HCT116 (cell line): ENCODE measurements around the gene ANKRD13B. TPM values are rescaled to one million over a fixed set of nuclear protein-coding genes. Genes with fewer than 3 reads are reported as not detected.
A peak's percentile ranks its signal among the peaks of the same experiment; 100 is the strongest.

Experiments
- ATAC-seq: fragments of 200-7000 bp; cut with Tn5 transposase; 2 replicates; pipeline ENCODE4 v1.9.1; 2020; ENCODE audit warnings: mild to moderate bottlenecking, moderate library complexity
- BruUV-seq: library from RNA; stranded (reverse); fragments of 400-500 nt; replicated peaks from 2 replicates; lab custom pipeline; 2021; lab: Mats Ljungman, UMichigan
- CTCF ChIA-PET: fragments of 300-600 bp; sonication (Branson Sonifier 250); formaldehyde crosslinking; loops from one replicate; lab custom pipeline; 2021; ENCODE audit warnings: antibody characterized with exemption; lab: Charles Lee
- POLR2A ChIA-PET: fragments of 300-600, 350-600 bp; sonication (Branson Sonifier 250); formaldehyde crosslinking; loops from one replicate; lab custom pipeline; 2021; ENCODE audit warnings: antibody characterized with exemption; lab: Charles Lee
- RAD21 ChIA-PET, 2 experiments: fragments of 300-600 bp; sonication (Branson Sonifier 250); formaldehyde crosslinking; loops; one replicate each; lab custom pipeline; 2023; ENCODE audit warnings: low total read pairs in 2 of 2; ENCODE audit not compliant: uncharacterized antibody in 2 of 2, unreplicated experiment in 2 of 2, low non-redundant PET in 1 of 2; lab: Charles Lee
- DNase-seq: peaks from one replicate; pipeline ENCODE4 v3.0.0-alpha.2; 2010; ENCODE audit warnings: low read depth, low spot score
- H2AFZ ChIP-seq: fragments of 200-600 bp; shearing (Covaris generic), sonication (generic); 2 replicates; pipeline ENCODE4 v1.6.1; 2017; ENCODE audit warnings: low read depth, mixed run types, mixed read lengths, antibody characterized with exemption, low read length; ENCODE audit not compliant: poor library complexity, severe bottlenecking
- H3K27ac ChIP-seq: 2 replicates; pipeline ENCODE4 v1.5.1; 2012; ENCODE audit warnings: low read depth, low read length
- H3K27me3 ChIP-seq: fragments of 200-600 bp; sonication (generic); 2 replicates; pipeline ENCODE4 v1.6.1; 2016; ENCODE audit warnings: mixed run types, low read length, mixed read lengths; ENCODE audit not compliant: insufficient read depth
- H3K36me3 ChIP-seq, 2 experiments: fragments of 200-500 bp in 1 of 2; fragments of 200-600 bp in 1 of 2; sonication (Bioruptor generic) in 1 of 2; sonication (generic) in 1 of 2; 2 replicates each; pipeline versions ENCODE4 v1.5.1 to v1.6.1; 2014 to 2016; ENCODE audit warnings: low read length in 2 of 2, inconsistent platforms in 1 of 2, mixed read lengths in 1 of 2, mixed run types in 1 of 2; ENCODE audit not compliant: insufficient read depth in 2 of 2, control insufficient read depth in 1 of 2
- H3K4me1 ChIP-seq, 2 experiments: fragments of 200-600 bp in 1 of 2; sonication (generic) in 1 of 2; 2 replicates each; pipeline versions ENCODE4 v1.5.1 to v1.6.1; 2012 to 2017; ENCODE audit warnings: low read length in 2 of 2, inconsistent platforms in 1 of 2, mild to moderate bottlenecking in 1 of 2, mixed read lengths in 1 of 2, mixed run types in 1 of 2, moderate library complexity in 1 of 2; ENCODE audit not compliant: insufficient read depth in 2 of 2, control insufficient read depth in 1 of 2
- H3K4me2 ChIP-seq: fragments of 200-600 bp; sonication (generic); 2 replicates; pipeline ENCODE4 v1.6.1; 2017; ENCODE audit warnings: mixed run types, low read length, mixed read lengths
- H3K4me3 ChIP-seq, 2 experiments: fragments of 200-600 bp in 1 of 2; sonication (generic) in 1 of 2; replicated peaks in 1 of 2; 2 replicates each; pipeline ENCODE4 v1.5.1; 2011 to 2016; ENCODE audit warnings: low read length in 2 of 2, control low read depth in 1 of 2, low read depth in 1 of 2, mild to moderate bottlenecking in 1 of 2, mixed read lengths in 1 of 2, mixed run types in 1 of 2
- H3K79me2 ChIP-seq: fragments of 200-600 bp; sonication (generic); 2 replicates; pipeline ENCODE4 v1.6.1; 2017; ENCODE audit warnings: mild to moderate bottlenecking, mixed run types, low read length, moderate library complexity, mixed read lengths; ENCODE audit not compliant: insufficient read depth
- H3K9ac ChIP-seq: fragments of 200-600 bp; sonication (generic); 2 replicates; pipeline ENCODE4 v1.6.1; 2016; ENCODE audit warnings: low read length, mixed read lengths
- H3K9me2 ChIP-seq: fragments of 200-600 bp; sonication (generic), shearing (Covaris generic); 2 replicates; pipeline ENCODE4 v1.6.1; 2017; ENCODE audit warnings: mixed run types, mild to moderate bottlenecking, moderate library complexity; ENCODE audit not compliant: insufficient read depth
- H3K9me3 ChIP-seq, 2 experiments: fragments of 200-500 bp in 1 of 2; fragments of 200-600 bp in 1 of 2; sonication (Bioruptor generic) in 1 of 2; sonication (generic) in 1 of 2; 2 replicates each; pipeline ENCODE4 v1.6.1; 2014 to 2017; ENCODE audit warnings: low read length in 2 of 2, mixed read lengths in 2 of 2, inconsistent platforms in 1 of 2, low read depth in 1 of 2, mild to moderate bottlenecking in 1 of 2, mixed run types in 1 of 2, moderate library complexity in 1 of 2; ENCODE audit not compliant: control insufficient read depth in 1 of 2, insufficient read depth in 1 of 2
- H4K20me1 ChIP-seq: fragments of 200-600 bp; sonication (generic), shearing (Covaris generic); 2 replicates; pipeline ENCODE4 v1.6.1; 2017; ENCODE audit warnings: mixed run types, mild to moderate bottlenecking, moderate library complexity; ENCODE audit not compliant: insufficient read depth
- POLR2A ChIP-seq: IDR thresholded peaks from 2 replicates; pipeline ENCODE4 v1.7.0; 2011; ENCODE audit warnings: borderline replicate concordance; ENCODE audit not compliant: insufficient read depth, insufficient read length; ENCODE audit errors: extremely low read depth
- POLR2AphosphoS5 ChIP-seq: IDR thresholded peaks from 2 replicates; pipeline ENCODE4 v1.6.1; 2011; ENCODE audit warnings: mild to moderate bottlenecking, low read depth, low read length, moderate library complexity
- SP1 ChIP-seq: IDR thresholded peaks from 2 replicates; pipeline ENCODE4 v1.6.1; 2012; ENCODE audit warnings: low read depth
- SRF ChIP-seq: IDR thresholded peaks from 2 replicates; pipeline ENCODE4 v1.6.1; 2012; ENCODE audit warnings: low read depth
- TCF7L2 ChIP-seq: IDR thresholded peaks from 2 replicates; pipeline ENCODE4 v1.7.0; 2011; ENCODE audit warnings: borderline replicate concordance, inconsistent platforms; ENCODE audit not compliant: insufficient read depth, insufficient read length; ENCODE audit errors: extremely low read depth
- YY1 ChIP-seq: IDR thresholded peaks from 2 replicates; pipeline ENCODE4 v1.6.1; 2011; ENCODE audit warnings: low read length, low read depth, moderate library complexity, mild to moderate bottlenecking; ENCODE audit not compliant: insufficient replicate concordance; ENCODE audit errors: extremely low read depth
- ZFX ChIP-seq: fragments of 450-650 bp; IDR thresholded peaks from 2 replicates; pipeline ENCODE4 v1.6.1; 2017
- intact Hi-C: fragments of 100-400 bp; cut with micrococcal nuclease; formaldehyde crosslinking; loops from 2 replicates; pipeline ENCODE4 v1.10.0; 2022
- total RNA-seq: library from RNA; stranded (reverse); gene quantifications from one replicate; pipeline ENCODE4 v1.2.1, GENCODE V29; 2021; ENCODE audit not compliant: unreplicated experiment
- TF ChIP-seq, protein P1 (sequence below): IDR thresholded peaks from 2 replicates; pipeline ENCODE4 v1.6.1; 2012

Gene ANKRD13B
- total RNA-seq, 1 experiment from 2014 or later = 27.4 TPM

DNA sequence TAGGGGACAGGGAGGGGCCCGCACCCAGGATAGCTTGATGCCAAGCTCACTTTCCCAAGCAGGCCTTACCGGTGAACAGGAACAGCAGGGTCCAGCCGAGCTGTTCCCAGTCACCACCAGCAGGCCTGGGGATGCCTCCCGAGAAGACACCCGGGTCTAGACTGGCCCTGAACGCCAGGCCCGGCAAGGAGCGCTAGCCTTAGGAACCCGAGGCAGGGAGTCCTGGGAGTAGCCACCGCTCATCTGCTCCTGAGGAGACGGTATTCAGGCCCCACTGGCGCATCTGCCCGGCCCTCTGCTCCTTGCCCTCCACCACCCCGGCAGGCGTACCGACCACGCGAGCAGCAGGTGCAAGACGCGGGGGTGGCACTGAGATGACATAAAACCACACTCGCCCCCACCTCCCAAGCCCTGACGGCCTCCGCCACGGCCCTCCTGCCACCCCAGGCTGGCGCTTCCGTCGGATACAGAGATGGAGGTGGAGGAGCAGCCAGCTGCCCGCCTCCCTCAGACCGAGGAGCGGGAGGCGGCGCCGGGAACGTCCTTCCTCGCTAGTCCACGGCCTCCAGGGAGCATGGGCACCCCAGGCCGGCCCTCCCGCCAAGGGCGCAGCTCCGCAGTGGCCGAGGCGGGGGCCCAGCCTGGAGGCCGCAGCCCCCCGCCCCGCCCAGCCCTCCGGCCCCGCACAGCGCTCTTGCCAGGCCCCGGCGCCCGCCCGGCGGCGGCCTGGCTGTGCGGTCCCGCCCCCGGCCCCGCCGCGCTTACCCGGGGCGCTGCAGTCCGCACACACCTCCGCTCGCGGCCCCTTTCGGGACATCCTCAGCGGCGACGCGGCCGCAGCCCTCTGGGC is 4.1 kb upstream of the ANKRD13B start:
- intact Hi-C loops = no loop called here
- Histone ChIP-seq H4K20me1 (no peaks in the 10 kb centered on the region), H3K36me3 (no peaks in the 10 kb centered on the region), H3K4me1 (peaks cover 33 to 73% of the 10 kb centered on the region in 2 experiments), H3K4me3 (peak overlapping the region; percentile 86 to 96), H3K79me2 (peaks cover 55% of the 10 kb centered on the region), H3K4me2 (peak overlapping the region; percentile 93), H3K9me2 (no peaks in the 10 kb centered on the region)
- POLR2A ChIA-PET = interaction anchor here (0.6 kb wide), 1 partner anchor 412 kb away, joined by 3 read pairs; no protein-coding TSS in a partner anchor
- no peak for DNase-seq
- TF ChIP-seq SP1 (no peak), ZFX (peak; percentile 71), SRF (no peak), TCF7L2 (no peak)
- TF ChIP-seq, all 23 proteins: peak for 1
- BruUV-seq = no TSS peak
- no peak overlapping the region for H2AFZ ChIP-seq
- peak; percentile 6; the same call in 1 of the 2 replicates for ATAC-seq
- ChIA-PET RAD21 (no interaction called here), CTCF (no interaction called here)
- no peaks in the 10 kb centered on the region for H3K27me3 ChIP-seq
- peak overlapping the region; percentile 83 for H3K9ac ChIP-seq
- no peaks in the 10 kb centered on the region for H3K9me3 ChIP-seq
- H3K27ac ChIP-seq = peak overlapping the region; percentile 94

DNA sequence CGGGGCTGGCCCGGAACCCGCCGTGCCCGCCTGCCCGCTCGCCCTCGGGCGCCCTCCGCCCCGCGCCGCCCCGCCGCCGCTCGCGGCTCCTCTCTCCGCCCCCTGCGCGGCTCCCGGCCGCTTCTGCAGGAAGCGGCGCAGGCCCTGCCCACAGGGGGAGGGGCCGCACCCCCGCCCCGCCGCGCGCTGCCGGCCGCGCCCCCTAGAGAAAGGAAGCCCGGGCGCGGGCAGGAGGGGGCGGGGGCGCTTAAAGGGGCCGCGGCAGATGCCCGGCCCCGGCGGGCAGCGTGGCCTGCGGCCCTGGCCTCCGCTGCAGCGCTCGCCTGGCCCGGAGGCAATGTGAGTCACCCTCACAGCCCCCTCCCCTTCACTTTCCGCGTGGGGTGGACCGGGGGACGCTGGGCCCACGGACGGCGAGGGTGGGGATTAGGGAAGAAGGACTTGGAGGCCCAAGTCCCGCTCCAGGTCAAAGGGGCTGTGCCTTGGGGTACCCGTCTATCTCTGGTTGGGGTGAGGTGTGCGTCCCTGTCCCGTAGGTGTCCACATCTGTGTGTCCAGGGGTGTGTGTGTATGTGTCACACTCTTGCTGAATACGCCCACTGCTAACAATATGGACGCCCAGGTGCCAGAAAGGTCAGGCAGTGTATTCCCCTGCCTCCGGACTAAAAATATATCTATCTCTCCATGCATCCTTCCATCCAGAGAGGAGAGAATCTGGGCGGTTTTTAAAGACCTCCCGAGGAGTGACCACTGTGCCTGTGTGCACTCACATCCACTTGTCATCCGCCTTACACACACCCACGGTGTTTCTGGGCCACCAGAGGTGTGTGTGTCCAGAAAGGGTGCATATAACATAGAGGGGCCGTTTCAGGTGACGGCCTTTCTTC is 3.2 kb upstream of the ANKRD13B start, which contains the start of gene GIT1:
Gene GIT1, minus strand, starts transcription at position 125 of the 887 bp plus-strand sequence. CDS start 270 bp downstream, outside the sequence.
- H3K9ac ChIP-seq = peak within 1 kb of the TSS; percentile 84
- TF ChIP-seq ZFX (no peak; the same call in 1 of the 2 replicates), TCF7L2 (no peak), POLR2A (peak; percentile 23), POLR2AphosphoS5 (peak; percentile 71), SRF (no peak), YY1 (peak; percentile 39), SP1 (peak; percentile 47)
- TF ChIP-seq, protein P1, sequence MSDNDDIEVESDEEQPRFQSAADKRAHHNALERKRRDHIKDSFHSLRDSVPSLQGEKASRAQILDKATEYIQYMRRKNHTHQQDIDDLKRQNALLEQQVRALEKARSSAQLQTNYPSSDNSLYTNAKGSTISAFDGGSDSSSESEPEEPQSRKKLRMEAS = peak; percentile 71; the same call in 1 of the 2 replicates
- H3K4me3 ChIP-seq = peak within 1 kb of the TSS; percentile 86 to 96
- CTCF ChIA-PET = interaction anchor here (3.2 to 3.4 kb wide), 3 partner anchors 27 to 220 kb away, joined by 14 to 57 read pairs (median 44); no protein-coding TSS in a partner anchor
- H3K27ac ChIP-seq = peak within 1 kb of the TSS; percentile 94
- no peaks in the 10 kb centered on the region for H4K20me1 ChIP-seq
- no peaks in the 10 kb centered on the region for H3K9me2 ChIP-seq
- RAD21 ChIA-PET = no interaction called here
- H3K79me2 ChIP-seq = peaks cover 55% of the 10 kb centered on the region
- peak within 1 kb of the TSS; percentile 93 for H3K4me2 ChIP-seq
- H3K9me3 ChIP-seq = no peaks in the 10 kb centered on the region
- BruUV-seq = TSS peak; percentile 39
- peak; percentile 59 for DNase-seq
- POLR2A ChIA-PET = interaction anchor here (1.0 kb wide), 1 partner anchor 23 kb away, joined by 3 read pairs; the partner anchor contains the start of gene ABHD15
- no peak within 1 kb of the TSS for H2AFZ ChIP-seq
- H3K27me3 ChIP-seq = no peaks in the 10 kb centered on the region
- H3K36me3 ChIP-seq = no peaks in the 10 kb centered on the region
- ATAC-seq = peak; percentile 55
- peaks cover 32 to 73% of the 10 kb centered on the region in 2 experiments for H3K4me1 ChIP-seq
- intact Hi-C loops = loop anchor here (10.0 kb wide), 1 partner anchor 445 kb away; no protein-coding TSS in a partner anchor
